ENCODE results near the gene PRTG. TPM values are rescaled to one million over a fixed set of nuclear protein-coding genes. Genes with fewer than 3 reads are reported as not detected.

The PRTG gene
- total RNA-seq, 1 experiment from 2014 or later, result 2.8 TPM

DNA sequence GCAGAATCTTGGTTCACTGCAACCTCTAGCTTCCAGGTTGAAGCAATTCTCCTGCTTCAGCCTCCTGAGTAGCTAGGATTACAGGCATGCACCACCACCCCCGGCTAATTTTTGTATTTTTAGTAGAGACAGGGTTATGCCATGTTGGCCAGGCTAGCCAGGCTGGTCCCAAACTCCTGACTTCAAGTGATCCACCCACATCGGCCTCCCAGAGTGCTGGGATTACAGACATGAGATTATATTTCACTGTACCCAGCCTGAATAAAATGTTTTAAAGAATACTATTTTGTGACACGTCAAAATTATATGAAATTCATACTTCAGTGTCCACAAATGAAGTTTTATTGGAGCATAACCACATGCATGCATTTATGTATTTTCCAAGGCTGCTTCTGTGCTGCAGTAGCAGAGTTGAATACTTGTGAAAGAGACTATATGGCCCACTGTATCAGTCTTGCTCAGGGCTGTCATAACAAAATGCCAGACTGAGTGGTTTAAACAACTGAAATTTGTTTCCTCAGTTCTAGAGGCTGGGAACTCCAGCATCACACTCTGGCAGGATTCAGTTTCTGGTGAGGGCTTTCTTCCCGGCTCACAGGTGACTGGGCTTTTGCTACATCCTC is 77.2 kb downstream of the PRTG start:
- Histone ChIP-seq H3K4me3 (no peak overlapping the region), H3K36me3 (no peaks in the 10 kb centered on the region), H3K4me1 (replicated peaks) (no peaks in the 10 kb centered on the region), H3K27ac (no peak overlapping the region), H3K27me3 (replicated peaks) (no peaks in the 10 kb centered on the region), H3K9me3 (replicated peaks) (no peaks in the 10 kb centered on the region)
- no peak for DNase-seq (ENCODE audit: low read depth in 1 of 2, low spot score in 2 of 2)

DNA sequence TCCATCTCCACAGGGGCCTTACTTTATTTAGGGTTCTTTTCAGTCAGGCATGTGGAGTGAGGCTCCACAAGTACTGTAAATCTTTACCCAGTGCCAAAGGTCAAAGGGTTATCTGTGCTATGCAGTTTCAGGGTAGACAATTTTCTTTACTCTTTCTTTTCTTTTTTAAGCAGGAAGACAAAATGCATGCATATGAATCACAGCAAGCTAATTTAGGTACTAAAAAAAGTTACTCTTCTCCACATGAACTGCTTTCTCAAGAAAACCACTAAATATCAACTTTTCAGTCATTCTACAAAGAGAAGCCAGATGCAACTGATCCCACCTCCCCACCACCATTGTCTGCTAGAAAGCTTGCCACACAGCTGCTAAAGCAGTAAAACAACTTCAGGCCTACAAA is 81.5 kb downstream of the PRTG start:
- H3K4me3 ChIP-seq, result no peak overlapping the region
- DNase-seq (ENCODE audit: low read depth in 1 of 2, low spot score in 2 of 2), result no peak
- no peaks in the 10 kb centered on the region for H3K27me3 ChIP-seq (replicated peaks)
- H3K9me3 ChIP-seq (replicated peaks), result no peaks in the 10 kb centered on the region
- no peak overlapping the region for H3K27ac ChIP-seq
- H3K4me1 ChIP-seq (replicated peaks), result no peaks in the 10 kb centered on the region
- no peaks in the 10 kb centered on the region for H3K36me3 ChIP-seq

DNA sequence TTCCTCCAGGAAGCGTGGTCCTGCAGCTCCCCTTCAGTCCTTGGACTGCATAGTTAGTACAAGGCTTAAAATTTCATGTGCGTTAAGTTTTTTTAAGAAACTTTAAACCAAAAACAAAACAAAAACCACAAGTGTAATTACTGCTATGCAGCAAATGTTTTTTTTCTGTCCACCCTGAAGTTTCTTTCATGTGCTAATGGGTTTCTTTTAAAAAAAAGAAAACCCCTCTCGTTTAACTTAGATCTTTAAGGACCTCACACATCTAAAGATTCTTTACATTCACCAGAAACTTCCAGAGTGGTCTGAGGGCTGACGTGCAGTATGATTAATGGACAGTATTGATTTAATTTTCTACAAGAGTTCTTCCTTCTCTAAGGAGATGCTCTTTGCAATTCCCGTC is 82.8 kb downstream of the PRTG start:
- Histone ChIP-seq H3K36me3 (no peaks in the 10 kb centered on the region), H3K27me3 (replicated peaks) (no peaks in the 10 kb centered on the region), H3K4me3 (no peak overlapping the region), H3K27ac (no peak overlapping the region), H3K4me1 (replicated peaks) (no peaks in the 10 kb centered on the region), H3K9me3 (replicated peaks) (no peaks in the 10 kb centered on the region)
- DNase-seq (ENCODE audit: low read depth in 1 of 2, low spot score in 2 of 2), result no peak

DNA sequence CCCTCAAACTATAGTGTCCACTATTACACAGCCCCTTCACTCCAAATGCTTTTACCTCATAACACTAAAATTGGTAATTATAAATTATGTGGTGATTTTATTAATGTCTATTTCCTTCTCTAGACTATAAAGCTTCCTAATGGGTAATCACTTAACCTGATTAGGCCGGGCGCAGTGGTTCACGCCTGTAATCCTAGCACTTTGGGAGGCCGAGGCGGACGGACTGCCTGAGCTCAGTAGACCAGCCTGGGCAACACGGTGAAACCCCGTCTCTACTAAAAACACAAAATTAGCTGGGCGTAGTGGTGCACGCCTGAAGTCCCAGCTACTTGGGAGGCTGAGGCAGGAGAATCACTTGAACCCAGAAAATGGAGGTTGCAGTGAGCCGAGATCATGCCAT is 83.5 kb downstream of the PRTG start:
- no peak overlapping the region for H3K4me3 ChIP-seq
- no peaks in the 10 kb centered on the region for H3K36me3 ChIP-seq
- no peak overlapping the region for H3K27ac ChIP-seq
- no peaks in the 10 kb centered on the region for H3K27me3 ChIP-seq (replicated peaks)
- DNase-seq (ENCODE audit: low read depth in 1 of 2, low spot score in 2 of 2), result no peak
- no peaks in the 10 kb centered on the region for H3K4me1 ChIP-seq (replicated peaks)
- no peaks in the 10 kb centered on the region for H3K9me3 ChIP-seq (replicated peaks)

DNA sequence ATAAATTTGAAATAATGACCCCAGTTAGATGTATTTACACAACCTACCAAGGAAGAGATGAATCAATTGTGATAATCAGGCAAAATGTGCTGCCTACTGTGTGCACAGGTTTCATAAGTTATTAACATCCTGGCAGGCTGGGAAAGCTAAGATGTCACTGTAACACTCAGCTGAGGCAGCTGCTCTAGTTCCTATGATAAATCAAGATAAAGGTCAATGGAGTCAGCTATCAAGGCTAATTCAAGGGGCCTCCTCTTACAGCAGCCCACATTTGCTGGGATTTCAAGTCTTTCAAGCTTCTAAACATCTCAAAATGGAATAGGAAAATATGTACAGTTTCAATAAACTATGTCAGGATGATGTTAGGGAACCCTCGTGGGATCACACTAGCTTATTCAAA is 84.1 kb downstream of the PRTG start:
- H3K27ac ChIP-seq, result no peak overlapping the region
- H3K4me3 ChIP-seq, result no peak overlapping the region
- DNase-seq (ENCODE audit: low read depth in 1 of 2, low spot score in 2 of 2), result no peak
- H3K9me3 ChIP-seq (replicated peaks), result no peaks in the 10 kb centered on the region
- no peaks in the 10 kb centered on the region for H3K4me1 ChIP-seq (replicated peaks)
- no peaks in the 10 kb centered on the region for H3K27me3 ChIP-seq (replicated peaks)
- H3K36me3 ChIP-seq, result no peaks in the 10 kb centered on the region

DNA sequence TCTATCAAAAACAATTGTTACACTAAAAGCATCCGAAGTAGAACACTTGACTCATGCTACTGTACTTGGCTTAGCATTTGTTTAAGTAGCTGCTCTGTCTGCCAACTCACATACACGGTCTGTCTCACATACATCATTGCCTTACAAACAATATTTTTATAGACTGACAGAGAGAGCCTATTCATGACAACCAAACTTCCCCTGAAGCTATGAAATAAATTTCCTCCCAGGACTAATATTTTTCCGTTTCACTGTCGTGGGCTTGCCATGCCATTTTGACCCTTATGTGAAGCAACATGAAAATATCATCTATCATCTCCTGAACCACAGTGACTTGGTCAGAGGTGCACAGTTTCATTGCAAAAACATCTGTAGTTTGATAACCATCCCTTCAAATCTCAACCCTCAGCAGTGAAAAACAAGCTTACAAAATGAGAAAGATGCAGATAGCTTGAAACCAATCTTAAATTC is 88.4 kb downstream of the PRTG start:
- DNase-seq (ENCODE audit: low read depth in 1 of 2, low spot score in 2 of 2), result no peak
- Histone ChIP-seq H3K4me3 (no peak overlapping the region), H3K9me3 (replicated peaks) (no peaks in the 10 kb centered on the region), H3K27ac (no peak overlapping the region), H3K4me1 (replicated peaks) (no peaks in the 10 kb centered on the region), H3K27me3 (replicated peaks) (no peaks in the 10 kb centered on the region), H3K36me3 (no peaks in the 10 kb centered on the region)

DNA sequence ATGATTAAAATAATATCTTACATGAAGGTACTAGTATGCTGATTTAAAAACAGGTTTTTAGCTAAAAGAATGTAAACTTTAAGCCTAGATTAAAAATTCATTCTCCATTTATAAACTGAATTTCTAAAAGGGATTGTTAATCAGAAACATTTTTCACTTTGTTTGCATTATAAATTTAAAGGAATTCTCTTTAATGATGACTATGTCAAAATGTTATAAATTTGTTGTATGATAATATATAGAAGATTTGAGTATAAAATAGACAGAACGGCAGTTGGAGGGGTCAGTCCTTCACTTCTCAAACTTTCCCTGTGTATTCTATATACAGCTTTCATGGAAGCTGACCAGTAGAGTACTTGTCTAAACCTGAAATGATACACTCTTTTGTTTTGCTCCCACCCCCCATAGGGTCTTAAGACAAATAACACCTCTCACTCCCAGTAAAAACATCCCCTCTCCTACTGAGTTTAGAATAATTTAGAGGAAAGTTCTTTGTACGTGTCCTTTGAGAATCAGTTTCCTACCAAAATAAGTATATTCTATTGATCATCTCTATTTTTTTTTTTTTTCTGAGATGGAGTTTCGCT is 90.0 kb downstream of the PRTG start:
- DNase-seq (ENCODE audit: low read depth in 1 of 2, low spot score in 2 of 2), result no peak
- H3K4me3 ChIP-seq, result no peak overlapping the region

DNA sequence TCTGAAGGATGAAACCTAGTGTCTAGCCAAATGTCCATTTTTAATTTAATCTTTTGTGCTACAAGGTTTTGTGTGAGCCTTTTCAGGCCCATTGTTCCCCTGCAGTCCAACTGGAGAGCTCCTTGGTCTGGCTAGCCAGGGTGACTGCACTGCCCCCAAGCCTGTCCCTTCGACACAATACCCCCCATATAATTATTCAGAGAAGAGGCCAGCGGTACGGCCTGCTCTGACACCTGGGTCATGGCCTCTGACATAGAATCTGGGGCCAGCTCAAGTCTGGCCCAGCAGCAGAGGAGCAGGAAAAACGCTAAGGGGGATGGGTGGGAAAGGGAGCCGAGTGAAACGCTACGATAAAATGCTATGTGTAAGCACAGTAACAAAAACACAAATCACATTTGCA is 90.6 kb downstream of the PRTG start:
- DNase-seq (ENCODE audit: low read depth in 1 of 2, low spot score in 2 of 2), result no peak
- Histone ChIP-seq H3K27ac (no peak overlapping the region), H3K27me3 (replicated peaks) (no peaks in the 10 kb centered on the region), H3K36me3 (no peaks in the 10 kb centered on the region), H3K4me3 (no peak overlapping the region), H3K4me1 (replicated peaks) (no peaks in the 10 kb centered on the region), H3K9me3 (replicated peaks) (no peaks in the 10 kb centered on the region)

More for the DNA sequence above, 90.0 kb downstream of the PRTG start:
- H3K36me3 ChIP-seq, result no peaks in the 10 kb centered on the region
- H3K9me3 ChIP-seq (replicated peaks), result no peaks in the 10 kb centered on the region
- no peaks in the 10 kb centered on the region for H3K27me3 ChIP-seq (replicated peaks)
- no peaks in the 10 kb centered on the region for H3K4me1 ChIP-seq (replicated peaks)
- H3K27ac ChIP-seq, result no peak overlapping the region

DNA sequence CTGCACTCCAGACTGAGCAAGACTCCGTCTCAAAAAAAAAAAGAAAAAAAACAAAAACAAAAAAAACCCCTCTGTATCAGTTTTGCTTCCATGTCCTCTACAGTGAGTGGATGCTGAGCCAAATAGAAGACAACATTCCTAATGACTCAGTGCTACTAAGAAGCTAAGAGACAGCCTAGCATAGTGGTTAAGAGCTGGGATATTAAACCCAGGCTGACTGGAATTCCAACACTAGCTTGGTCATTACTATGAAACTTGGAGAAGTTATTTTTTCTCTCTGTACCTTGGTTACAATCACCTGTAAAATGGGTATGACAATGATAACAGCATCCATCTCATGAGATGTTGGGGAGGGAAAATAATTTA is 93.9 kb downstream of the PRTG start:
- H3K4me3 ChIP-seq, result no peak overlapping the region
- no peaks in the 10 kb centered on the region for H3K4me1 ChIP-seq (replicated peaks)
- no peak overlapping the region for H3K27ac ChIP-seq
- DNase-seq (ENCODE audit: low read depth in 1 of 2, low spot score in 2 of 2), result no peak
- no peaks in the 10 kb centered on the region for H3K27me3 ChIP-seq (replicated peaks)
- H3K36me3 ChIP-seq, result no peaks in the 10 kb centered on the region
- H3K9me3 ChIP-seq (replicated peaks), result no peaks in the 10 kb centered on the region

DNA sequence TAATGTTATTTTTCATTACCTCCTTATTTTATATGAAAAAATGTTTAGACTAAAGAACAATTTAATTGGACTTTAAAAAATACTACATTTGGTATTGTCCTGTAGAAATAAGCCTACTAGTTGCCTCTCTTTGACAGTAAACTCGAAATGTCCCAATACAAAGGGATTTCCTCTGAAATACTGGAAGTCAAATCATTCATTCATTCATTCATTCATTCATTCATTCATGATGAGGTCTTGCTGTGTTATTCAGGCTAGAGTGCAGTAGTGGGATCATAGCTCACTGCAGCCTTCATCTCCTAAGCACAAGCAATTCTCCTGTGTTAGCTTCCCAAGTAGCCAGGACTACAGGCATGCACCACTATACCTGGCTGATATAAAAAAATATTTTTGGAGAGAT is 104.2 kb downstream of the PRTG start:
- DNase-seq (ENCODE audit: low read depth in 1 of 2, low spot score in 2 of 2), result no peak
- no peaks in the 10 kb centered on the region for H3K9me3 ChIP-seq (replicated peaks)
- no peak overlapping the region for H3K27ac ChIP-seq
- no peak overlapping the region for H3K4me3 ChIP-seq
- no peaks in the 10 kb centered on the region for H3K4me1 ChIP-seq (replicated peaks)
- H3K36me3 ChIP-seq, result no peaks in the 10 kb centered on the region
- H3K27me3 ChIP-seq (replicated peaks), result no peaks in the 10 kb centered on the region

DNA sequence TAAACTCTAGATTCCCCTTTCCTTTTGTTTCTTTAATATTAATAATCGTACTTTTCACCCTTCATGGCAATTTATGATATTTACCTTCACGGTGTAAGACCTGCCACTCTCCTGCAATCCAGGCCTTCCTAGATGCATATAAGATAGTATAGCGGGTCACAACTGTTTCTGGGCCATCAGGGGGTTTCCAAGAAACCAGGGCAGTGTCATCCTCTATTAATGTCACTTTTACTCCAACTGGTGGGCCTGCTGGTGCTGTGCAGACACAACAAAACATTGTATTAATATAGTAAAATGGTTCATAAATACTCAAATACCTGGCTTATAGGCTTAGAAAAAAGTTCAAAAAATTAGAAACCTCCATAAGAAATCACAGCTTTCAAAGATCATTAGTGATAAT is 105.9 kb downstream of the PRTG start:
- H3K4me3 ChIP-seq, result no peak overlapping the region
- H3K27ac ChIP-seq, result no peak overlapping the region
- DNase-seq (ENCODE audit: low read depth in 1 of 2, low spot score in 2 of 2), result no peak
- no peaks in the 10 kb centered on the region for H3K27me3 ChIP-seq (replicated peaks)
- no peaks in the 10 kb centered on the region for H3K4me1 ChIP-seq (replicated peaks)
- no peaks in the 10 kb centered on the region for H3K36me3 ChIP-seq
- no peaks in the 10 kb centered on the region for H3K9me3 ChIP-seq (replicated peaks)

DNA sequence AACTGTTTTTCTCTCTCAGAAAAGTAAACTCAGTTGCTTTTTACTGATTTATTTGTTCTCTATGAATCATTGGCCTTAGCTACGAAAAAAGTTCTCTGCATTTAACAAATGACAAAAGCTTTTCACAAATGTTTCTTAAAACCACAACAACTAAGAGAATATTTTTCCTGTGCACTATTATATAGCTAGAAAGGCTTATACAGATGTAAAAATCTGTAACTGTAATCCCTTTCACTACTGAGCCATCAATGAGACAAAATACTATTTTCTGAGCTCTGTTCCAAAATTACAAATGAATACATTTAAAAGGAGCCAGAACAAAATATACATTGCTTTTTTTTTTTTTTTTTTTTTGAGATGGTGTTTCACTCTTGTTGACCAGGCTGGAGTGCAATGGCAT is 109.2 kb downstream of the PRTG start:
- H3K27me3 ChIP-seq (replicated peaks), result no peaks in the 10 kb centered on the region
- DNase-seq (ENCODE audit: low read depth in 1 of 2, low spot score in 2 of 2), result no peak
- no peaks in the 10 kb centered on the region for H3K4me1 ChIP-seq (replicated peaks)
- no peaks in the 10 kb centered on the region for H3K9me3 ChIP-seq (replicated peaks)
- H3K27ac ChIP-seq, result no peak overlapping the region
- H3K36me3 ChIP-seq, result no peaks in the 10 kb centered on the region
- H3K4me3 ChIP-seq, result no peak overlapping the region

DNA sequence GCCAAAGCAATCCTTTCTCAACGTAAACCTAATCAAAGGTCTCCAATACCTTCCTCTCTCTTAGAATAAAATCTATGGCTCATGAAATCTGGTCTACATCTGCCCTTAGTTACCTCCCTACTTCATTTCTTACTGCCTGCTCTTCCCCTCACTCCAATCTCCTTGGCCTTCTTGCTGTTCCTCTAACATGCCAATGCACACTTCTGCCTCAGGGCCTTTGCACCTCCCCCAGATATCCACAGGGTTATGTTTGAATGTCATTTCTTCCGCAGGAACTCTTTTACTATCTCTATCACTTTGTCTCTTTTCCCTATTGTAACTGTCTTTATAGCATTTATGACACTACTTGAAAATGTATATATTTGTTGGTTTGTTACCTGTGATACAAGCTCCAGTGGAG is 110.5 kb downstream of the PRTG start:
- Histone ChIP-seq H3K4me3 (no peak overlapping the region), H3K36me3 (no peaks in the 10 kb centered on the region), H3K27ac (no peak overlapping the region), H3K27me3 (replicated peaks) (no peaks in the 10 kb centered on the region), H3K4me1 (replicated peaks) (peaks cover 6% of the 10 kb centered on the region), H3K9me3 (replicated peaks) (no peaks in the 10 kb centered on the region)
- no peak for DNase-seq (ENCODE audit: low read depth in 1 of 2, low spot score in 2 of 2)

DNA sequence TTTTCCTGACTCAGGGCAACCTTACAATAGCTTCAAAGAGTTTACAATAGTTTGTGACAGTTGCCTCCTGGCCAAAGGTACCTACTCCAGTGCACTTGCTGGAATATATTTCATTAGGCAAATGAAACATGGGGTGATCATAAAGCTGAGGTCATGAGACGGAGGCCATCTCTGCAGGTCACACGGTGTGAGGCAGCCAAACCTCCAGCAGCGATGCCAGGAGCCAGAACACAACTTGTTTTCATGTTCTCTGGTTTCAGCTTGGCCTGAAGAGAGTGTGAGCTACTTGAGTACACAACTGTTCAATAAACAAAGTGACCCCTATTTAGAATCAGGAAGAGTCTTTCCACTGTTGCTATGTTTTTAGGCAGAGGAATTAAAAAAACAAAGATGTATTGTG is 112.1 kb downstream of the PRTG start:
- no peak for DNase-seq (ENCODE audit: low read depth in 1 of 2, low spot score in 2 of 2)
- H3K9me3 ChIP-seq (replicated peaks), result no peaks in the 10 kb centered on the region
- no peaks in the 10 kb centered on the region for H3K27me3 ChIP-seq (replicated peaks)
- H3K4me1 ChIP-seq (replicated peaks), result peaks cover 6% of the 10 kb centered on the region
- no peak overlapping the region for H3K27ac ChIP-seq
- no peak overlapping the region for H3K4me3 ChIP-seq
- no peaks in the 10 kb centered on the region for H3K36me3 ChIP-seq

DNA sequence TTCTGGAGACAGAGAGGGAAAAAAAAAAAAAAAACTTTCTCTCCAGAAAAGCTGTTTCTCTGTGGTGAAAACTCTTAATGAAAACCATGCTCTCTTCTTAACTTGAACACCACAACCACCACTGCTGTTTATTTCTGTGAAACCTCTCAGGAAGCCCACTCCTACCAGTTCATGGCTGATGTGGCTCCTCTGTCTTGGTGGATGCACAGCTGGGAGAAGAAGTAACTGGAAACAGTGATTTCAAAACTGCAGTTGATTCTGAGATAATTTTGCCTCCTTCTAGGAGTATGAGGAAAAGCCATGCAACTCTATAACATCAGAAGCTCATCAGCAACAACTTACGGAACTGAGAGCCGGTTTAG is 114.6 kb downstream of the PRTG start:
- H3K27ac ChIP-seq, result no peak overlapping the region
- no peaks in the 10 kb centered on the region for H3K36me3 ChIP-seq
- no peak overlapping the region for H3K4me3 ChIP-seq
- H3K9me3 ChIP-seq (replicated peaks), result no peaks in the 10 kb centered on the region
- H3K27me3 ChIP-seq (replicated peaks), result no peaks in the 10 kb centered on the region
- peaks cover 6% of the 10 kb centered on the region for H3K4me1 ChIP-seq (replicated peaks)
- no peak for DNase-seq (ENCODE audit: low read depth in 1 of 2, low spot score in 2 of 2)

Measured in SJSA1 (cell line).